Measurements from ENCODE around the gene LGR4. TPM values are rescaled to one million over a fixed set of nuclear protein-coding genes. Genes with fewer than 3 reads are reported as not detected.
A peak's percentile ranks its signal among the peaks of the same experiment; 100 is the strongest.

The LGR4 gene
- total and polyA plus RNA-seq, 2 of the 13 experiments (the other 11 are each of a cell fraction or from before 2014, with no cell fraction given): 42.1 to 68.7 TPM

- TF ChIP-seq FOXC1 (CRISPR knock-in tag; IDR thresholded peaks at IDR 0.05; ENCODE audit: borderline replicate concordance) (no peak), MTF2 (CRISPR knock-in tag; IDR thresholded peaks at IDR 0.05; ENCODE audit: borderline replicate concordance) (no peak), ATF2 (CRISPR knock-in tag; IDR thresholded peaks at IDR 0.05) (no peak), U2AF2 (IDR thresholded peaks at IDR 0.05; ENCODE audit: low read depth, low read length) (no peak), ZNF660 (CRISPR knock-in tag; IDR thresholded peaks at IDR 0.05; ENCODE audit: borderline replicate concordance, low read depth) (no peak), PHF8 (CRISPR knock-in tag; IDR thresholded peaks at IDR 0.05) (peak; percentile 68), RXRB (CRISPR knock-in tag; IDR thresholded peaks at IDR 0.05; ENCODE audit: borderline replicate concordance) (no peak), ZZZ3 (CRISPR knock-in tag; IDR thresholded peaks at IDR 0.05; ENCODE audit: borderline replicate concordance) (no peak), AGO1 (IDR thresholded peaks at IDR 0.05; ENCODE audit: low read depth, low read length, poor library complexity, severe bottlenecking) (no peak), EED (CRISPR knock-in tag; IDR thresholded peaks at IDR 0.05) (0 out of 2 replicates have a peak, but pooled peaks have one; percentile 78), PAXIP1 (CRISPR knock-in tag; conservative IDR thresholded peaks at IDR 0.05) (no peak), NFIC (IDR thresholded peaks at IDR 0.05; ENCODE audit: low read length) (no peak), ZNF800 (CRISPR knock-in tag; IDR thresholded peaks at IDR 0.05) (0 out of 2 replicates have a peak, but pooled peaks have one; percentile 28), ZSCAN9 (CRISPR knock-in tag; IDR thresholded peaks at IDR 0.05; ENCODE audit: borderline replicate concordance) (peak; percentile 40; the same call in 1 of the 2 replicates), BRF2 (CRISPR knock-in tag; IDR thresholded peaks at IDR 0.05) (no peak), ZSCAN30 (CRISPR knock-in tag; IDR thresholded peaks at IDR 0.05) (no peak), ZEB1 (IDR thresholded peaks at IDR 0.05; ENCODE audit: insufficient replicate concordance, low read depth) (no peak), IRF1 (CRISPR knock-in tag; IDR thresholded peaks at IDR 0.05; ENCODE audit: low read depth) (no peak), ZNF619 (CRISPR knock-in tag; IDR thresholded peaks at IDR 0.05) (no peak), ZNF431 (CRISPR knock-in tag; IDR thresholded peaks at IDR 0.05; ENCODE audit: borderline replicate concordance, low read depth) (no peak), ZNF772 (CRISPR knock-in tag; IDR thresholded peaks at IDR 0.05) (peak; percentile 29; the same call in 1 of the 2 replicates)
These were observed at the start of gene LGR4 (continued) for GRCh38 chr11:27472398-27473016.

Data from HepG2 (cell line).